Activated naive CD4-positive, alpha-beta T cell treated with anti-CD3 and anti-CD28 coated beads, Interleukin-2, amount 50 U/mL, for 16 hours (primary cell): ENCODE results near the gene COPE.
A peak's percentile ranks its signal among the peaks of the same experiment; 100 is the strongest.
"Not testable (repeated sequence)": the region's sequence is repeated elsewhere in the genome, so short reads cannot be mapped to it uniquely, and the experiment has no call there.

Experiments used
- DNase-seq: peaks from one replicate; pipeline ENCODE4 v3.0.0-alpha.2; 2020

The COPE gene

GRCh38 chr19:18939922-18940768 is 21.0 kb upstream of the COPE start:
- no peak for DNase-seq

GRCh38 chr19:18939163-18939562 is 20.0 kb upstream of the COPE start:
- no peak for DNase-seq

- no peak for DNase-seq
Measured at GRCh38 chr19:18933297-18933696, 14.1 kb upstream of the COPE start.

DNA sequence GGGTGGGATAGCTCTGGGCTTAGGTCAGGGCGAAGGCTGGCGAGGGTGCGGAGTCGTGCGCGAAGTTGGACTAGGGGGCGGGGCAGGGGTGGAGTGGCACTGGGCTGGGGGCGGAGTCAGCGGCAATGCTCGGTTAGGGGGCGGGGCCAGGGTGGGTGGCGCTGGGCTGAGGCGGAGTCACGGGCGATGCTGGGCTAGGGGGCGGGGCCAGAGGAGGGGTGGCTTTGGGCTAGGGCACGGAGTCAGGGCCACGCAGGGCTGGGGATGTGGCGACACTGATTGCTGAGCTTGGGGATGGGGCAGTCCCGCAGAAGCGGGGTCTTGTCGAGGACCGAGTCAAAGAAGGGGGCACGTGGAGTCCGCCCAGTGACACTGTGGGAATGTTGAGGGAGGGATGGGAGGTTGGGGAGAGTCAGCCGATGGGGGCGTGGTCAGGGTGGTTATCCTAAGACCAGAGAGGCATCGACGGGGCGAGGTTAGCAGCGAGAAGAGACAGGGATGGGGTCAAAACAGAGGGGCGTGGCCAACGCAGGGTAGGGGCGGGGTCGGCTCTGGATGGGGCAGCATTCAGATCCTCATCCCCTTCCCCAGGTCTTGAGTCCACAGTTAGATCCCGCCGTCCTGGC is 13.1 kb upstream of the COPE start:
- peak; percentile 87 for DNase-seq

DNA sequence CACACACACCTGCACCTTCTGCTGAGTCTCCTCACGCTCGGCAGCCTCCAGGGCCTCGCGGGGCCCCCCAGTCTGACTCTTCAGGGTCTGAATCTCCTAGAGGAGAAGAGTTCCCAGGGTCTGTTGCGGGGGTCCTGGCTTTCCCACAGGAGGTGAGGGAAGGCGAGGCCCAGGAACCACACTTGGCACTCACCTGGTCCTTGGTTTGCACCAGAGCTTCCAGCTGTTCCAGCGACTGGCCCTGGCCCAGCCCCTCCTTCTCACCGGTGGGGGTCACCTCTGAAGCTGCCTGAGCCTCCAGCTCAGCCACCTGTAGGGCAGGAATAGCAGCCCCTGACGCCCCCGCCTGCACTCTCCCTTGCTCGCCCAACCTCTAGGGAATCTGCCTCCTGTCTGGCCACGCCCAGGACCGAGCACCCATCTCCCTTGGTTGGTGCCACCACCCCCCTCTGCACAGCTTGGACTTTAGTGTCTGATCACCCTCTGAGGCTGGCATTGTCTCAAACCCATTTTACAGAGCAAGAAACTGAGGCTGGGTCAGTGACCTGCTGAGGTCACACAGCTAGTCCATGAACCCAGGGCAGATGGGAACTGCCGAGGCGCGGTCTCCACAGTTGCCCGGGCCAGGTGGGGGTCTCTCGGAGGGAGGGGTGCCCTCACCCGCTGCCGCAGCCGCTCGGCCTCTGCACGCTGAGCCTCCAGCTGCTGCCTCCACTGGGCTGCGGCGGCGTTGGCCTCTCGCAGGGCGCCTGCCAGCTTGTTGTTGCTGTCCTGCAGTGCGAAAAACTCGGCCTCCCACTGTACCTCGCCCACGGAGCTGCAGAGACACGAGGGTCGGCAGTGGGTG is 12.4 kb upstream of the COPE start:
- DNase-seq, result no peak

GRCh38 chr19:18929311-18929710 is 10.1 kb upstream of the COPE start:
- DNase-seq, result no peak

- DNase-seq, result no peak
Measured at GRCh38 chr19:18928018-18928805, 9.0 kb upstream of the COPE start.

DNA sequence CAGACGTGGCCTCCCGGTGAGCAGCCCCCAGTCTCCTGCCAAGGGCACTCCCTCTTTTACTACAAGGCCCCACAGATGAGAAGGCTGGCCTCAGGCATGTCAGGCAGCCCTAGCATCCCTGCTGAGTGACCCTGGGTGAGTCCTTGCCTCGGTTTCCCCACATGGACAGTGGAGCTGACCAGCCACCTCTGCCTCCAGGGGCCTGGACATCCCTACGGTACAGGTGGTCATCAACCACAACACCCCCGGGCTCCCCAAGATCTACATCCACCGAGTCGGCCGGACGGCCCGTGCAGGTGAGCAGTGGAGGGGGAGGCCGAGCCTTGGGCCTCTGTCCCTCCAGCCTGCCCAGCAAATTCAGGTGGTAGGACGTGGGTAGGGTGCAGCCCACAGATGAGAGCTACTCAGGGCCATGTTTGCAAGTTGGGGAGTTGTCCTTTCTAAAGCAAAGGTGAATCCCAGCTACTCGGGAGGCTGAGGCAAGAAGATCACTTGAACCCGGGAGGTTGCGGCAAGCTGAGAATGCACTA is 5.6 kb upstream of the COPE start:
- no peak for DNase-seq

- no peak for DNase-seq
Measured at GRCh38 chr19:18922228-18922985, 3.2 kb upstream of the COPE start.

GRCh38 chr19:18921593-18921992 is 2.4 kb upstream of the COPE start:
- no peak for DNase-seq

GRCh38 chr19:18920400-18920799 is 1.2 kb upstream of the COPE start:
- DNase-seq, result no peak

DNA sequence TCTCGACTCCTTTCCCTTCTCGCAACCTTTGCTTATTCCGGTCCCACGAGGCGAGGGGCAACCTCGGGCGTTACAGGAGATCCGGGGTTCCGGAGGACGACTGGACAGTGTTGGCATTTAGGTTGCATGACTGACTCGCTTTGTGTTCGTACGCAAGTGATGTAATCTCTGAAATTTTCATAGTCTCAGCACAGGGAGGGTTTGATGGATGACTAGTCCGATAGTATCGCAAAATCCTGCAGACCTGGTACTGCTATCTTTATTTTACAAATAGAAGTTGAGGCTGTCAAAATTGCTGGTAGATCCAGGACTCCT is 670 bp upstream of the COPE start:
- DNase-seq, result no peak

DNA sequence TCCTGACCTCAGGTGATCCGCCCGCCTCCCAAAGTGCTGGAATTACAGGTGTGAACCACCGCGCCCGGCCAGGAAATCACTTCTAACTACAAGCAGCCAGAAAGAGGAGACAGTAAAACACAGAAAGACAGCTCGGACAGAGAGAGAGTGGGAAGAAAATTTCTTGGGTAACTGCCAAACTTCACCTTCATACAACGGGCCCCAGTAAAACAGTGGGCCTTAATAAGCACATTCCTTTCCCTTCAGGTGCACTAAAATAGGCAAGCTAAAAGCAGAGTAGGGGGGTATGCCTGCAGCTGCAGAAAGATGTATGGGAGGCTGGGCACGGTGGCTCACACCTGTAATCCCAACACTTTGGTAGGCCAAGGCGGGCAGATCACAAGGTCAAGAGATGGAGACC is 1.6 kb downstream of the COPE start:
- not testable (repeated sequence) for DNase-seq

DNA sequence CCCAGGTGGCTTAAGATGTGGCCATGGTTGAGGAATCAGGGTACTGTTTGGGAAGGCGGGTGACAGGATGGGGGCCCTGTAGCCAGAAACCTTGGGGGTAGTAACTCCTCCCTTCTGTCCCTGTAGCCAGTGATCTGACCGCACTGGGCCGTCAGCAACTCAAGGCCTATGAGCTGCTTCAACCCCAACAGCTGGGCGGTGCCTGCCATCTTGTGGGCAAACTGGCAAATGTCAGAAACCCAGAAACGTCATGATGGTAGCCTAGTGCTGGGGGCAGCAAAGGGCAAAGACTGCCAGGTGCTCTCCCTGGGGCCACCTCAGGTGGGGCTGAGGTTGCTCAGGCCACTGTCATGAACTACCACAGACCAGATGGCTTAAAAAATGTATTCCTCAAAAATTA is 3.5 kb downstream of the COPE start:
- DNase-seq, result peak; percentile 41

- DNase-seq, result no peak
Measured at GRCh38 chr19:18913466-18913865, 5.7 kb downstream of the COPE start.

DNA sequence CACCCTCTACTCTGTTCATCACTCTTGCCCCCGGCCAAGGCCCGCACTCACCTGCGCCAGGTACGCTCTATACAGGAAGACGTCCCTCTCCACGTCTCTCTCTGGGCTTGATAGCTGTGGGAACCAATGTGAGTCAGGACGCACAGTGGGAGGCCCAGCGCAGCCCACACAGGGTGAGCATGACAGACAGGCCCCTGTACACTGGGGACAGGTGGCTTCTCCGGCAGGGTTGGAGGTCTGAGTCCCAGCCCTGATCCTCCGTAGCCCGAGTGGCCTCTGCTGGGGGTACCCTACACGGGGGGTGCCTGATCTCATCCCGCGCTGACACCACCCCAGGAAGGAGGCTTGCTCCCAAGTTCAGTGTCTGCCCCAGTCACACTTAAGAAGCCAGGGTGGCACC is 6.3 kb downstream of the COPE start:
- no peak for DNase-seq

DNA sequence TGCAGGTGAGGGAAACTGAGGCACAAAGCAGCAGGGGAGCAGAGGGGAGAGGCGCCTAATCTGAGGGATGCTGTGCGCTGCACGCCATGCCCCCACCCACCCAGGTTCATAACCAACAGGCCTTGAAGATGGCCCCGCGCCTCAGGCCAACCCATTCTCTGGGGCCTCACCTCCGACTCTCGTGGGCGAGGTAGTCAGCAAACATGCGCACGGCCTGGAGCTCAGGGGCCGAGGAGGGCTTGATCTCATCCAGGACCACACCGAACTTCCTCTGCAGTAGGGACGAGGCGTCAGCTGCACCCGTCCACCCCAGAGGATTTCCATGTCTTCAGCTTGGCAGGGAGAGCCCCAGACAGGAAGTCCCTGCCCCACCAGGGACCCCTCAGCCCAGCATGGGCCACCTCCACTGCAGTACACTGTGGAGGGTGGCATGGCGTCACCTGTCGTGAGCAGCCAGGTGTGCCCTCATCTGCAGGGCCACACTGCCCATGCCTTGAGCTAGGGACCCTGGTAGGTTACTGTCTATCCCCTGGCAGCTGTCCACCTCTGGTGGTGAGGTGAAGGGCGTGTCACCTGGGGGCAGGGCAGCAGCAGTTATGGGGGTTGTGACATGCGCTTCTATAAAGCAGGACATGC is 8.3 kb downstream of the COPE start:
- no peak for DNase-seq

DNA sequence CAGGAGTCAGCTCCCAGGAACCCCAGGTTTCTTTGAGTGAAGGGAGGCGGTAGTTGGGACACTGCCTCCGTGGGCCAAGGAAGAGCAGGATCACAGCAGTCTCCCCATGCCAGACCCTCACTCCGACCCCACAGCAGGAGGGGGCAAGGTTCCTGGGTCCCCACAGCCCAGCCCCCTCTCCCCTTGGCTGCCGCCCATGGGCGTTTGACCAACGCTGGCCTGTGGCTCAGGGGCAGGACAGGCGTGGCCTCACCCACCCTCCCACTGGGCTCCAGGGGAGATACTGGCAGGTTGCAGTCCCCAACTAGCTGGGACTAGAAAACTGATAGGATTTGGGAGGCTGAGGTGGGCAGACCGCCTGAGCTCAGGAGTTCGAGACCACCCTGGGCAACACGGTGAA is 9.2 kb downstream of the COPE start:
- DNase-seq, result no peak

DNA sequence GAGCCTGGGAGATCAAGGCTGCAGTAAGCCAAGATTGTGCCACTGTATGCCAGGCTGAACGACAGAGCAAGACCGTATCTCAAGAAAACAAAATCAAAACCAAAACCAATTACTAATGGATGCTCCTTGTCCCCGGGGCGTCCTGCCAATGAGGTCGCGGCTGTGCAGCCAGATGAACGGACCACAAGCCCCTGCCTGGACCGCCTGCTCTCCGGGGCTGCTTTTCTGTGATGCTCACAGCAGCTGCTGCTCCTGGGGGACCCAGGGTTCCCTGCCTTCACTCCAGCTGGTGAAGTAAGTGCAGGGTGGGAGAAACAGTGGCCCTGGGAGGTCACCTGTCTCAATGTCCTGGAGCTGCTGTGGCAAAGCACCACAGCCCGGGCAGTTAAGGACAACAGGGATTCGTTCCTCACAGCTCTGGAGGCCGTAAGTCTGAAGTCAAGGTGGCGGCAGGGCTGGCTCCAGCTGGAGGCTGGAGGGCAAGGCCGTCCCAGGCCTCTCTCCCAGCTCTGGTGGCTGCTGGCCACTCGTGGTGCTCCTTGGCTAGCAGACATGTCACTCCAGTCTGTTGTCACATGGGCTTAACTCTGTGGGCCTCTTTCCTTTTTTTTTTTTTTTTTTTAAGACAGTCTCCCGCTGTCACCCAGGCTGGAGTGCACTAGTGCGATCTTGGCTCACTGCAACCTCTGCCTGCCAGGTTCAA is 10.1 kb downstream of the COPE start:
- DNase-seq, result no peak

GRCh38 chr19:18906605-18907519 is 12.3 kb downstream of the COPE start:
- no peak for DNase-seq
